Adrenal gland (tissue), 5 donors: ENCODE measurements around the gene GPR137C.

Source experiments
- CTCF ChIP-seq, 6 experiments: fragments of 450-650 bp in 4 of 6; fragments of 200-600 bp in 2 of 6; sonication (generic) in 1 of 6; IDR thresholded peaks; 1 replicate in 5 of 6; 2 replicates in 1 of 6; pipeline versions ENCODE4 v1.5.1 to v1.8.0; 2016 to 2021; ENCODE audit warnings: antibody characterized with exemption in 6 of 6, mild to moderate bottlenecking in 2 of 6, moderate library complexity in 1 of 6
- POLR2A ChIP-seq, 2 donors: fragments of 450-650 bp; IDR thresholded peaks; one replicate each; pipeline ENCODE4 v1.6.1; 2017; ENCODE audit warnings: antibody characterized with exemption in 2 of 2, mild to moderate bottlenecking in 2 of 2, moderate library complexity in 1 of 2
- donor health status: DM: no; HTN: no; CAD: no.

- TF ChIP-seq CTCF (IDR thresholded peaks at IDR 0.05) (no peak), POLR2A (IDR thresholded peaks at IDR 0.05) (no peak)
Observed at GRCh38 chr14:52656905-52657304, 104.3 kb downstream of the GPR137C start.
